ENCODE data around the gene NOXA1.
"Not testable (repeated sequence)": the region's sequence is repeated elsewhere in the genome, so short reads cannot be mapped to it uniquely, and the experiment has no call there.

NOXA1 gene

GRCh38 chr9:137439158-137439714 lies 16.0 kb downstream of the NOXA1 start:
- DNase-seq (ENCODE audit: low read depth) = no peak

GRCh38 chr9:137441289-137441934 lies 18.2 kb downstream of the NOXA1 start, which contains the start of gene ENTPD8:
ENTPD8 (minus strand) TSS chr9:137441357; CDS start chr9:137438285, 3,072 bp downstream.
- no peak for DNase-seq (ENCODE audit: low read depth)

GRCh38 chr9:137441935-137442321 lies 18.7 kb downstream of the NOXA1 start:
- no peak for DNase-seq (ENCODE audit: low read depth)

GRCh38 chr9:137444106-137444790 lies 21.1 kb downstream of the NOXA1 start:
- no peak for DNase-seq (ENCODE audit: low read depth)

GRCh38 chr9:137445275-137445807 lies 22.1 kb downstream of the NOXA1 start:
- peak; percentile 44 for DNase-seq (ENCODE audit: low read depth)

- no peak for DNase-seq (ENCODE audit: low read depth)
Observed at GRCh38 chr9:137445930-137446431, 22.8 kb downstream of the NOXA1 start.

GRCh38 chr9:137446851-137447471 lies 23.8 kb downstream of the NOXA1 start:
- no peak for DNase-seq (ENCODE audit: low read depth)

- no peak for DNase-seq (ENCODE audit: low read depth)
Observed at GRCh38 chr9:137447722-137448601, 24.8 kb downstream of the NOXA1 start.

GRCh38 chr9:137448602-137448962 lies 25.4 kb downstream of the NOXA1 start:
- DNase-seq (ENCODE audit: low read depth) = no peak

- DNase-seq (ENCODE audit: low read depth) = no peak
Observed at GRCh38 chr9:137449081-137449844, 26.1 kb downstream of the NOXA1 start.

GRCh38 chr9:137449931-137450538 lies 26.8 kb downstream of the NOXA1 start:
- no peak for DNase-seq (ENCODE audit: low read depth)

GRCh38 chr9:137450539-137451222 lies 27.5 kb downstream of the NOXA1 start:
- DNase-seq (ENCODE audit: low read depth) = not testable (repeated sequence)

- DNase-seq (ENCODE audit: low read depth) = not testable (repeated sequence)
Observed at GRCh38 chr9:137451264-137452005, 28.2 kb downstream of the NOXA1 start.

- no peak for DNase-seq (ENCODE audit: low read depth)
Observed at GRCh38 chr9:137452006-137452760, 29.0 kb downstream of the NOXA1 start.

- DNase-seq (ENCODE audit: low read depth) = no peak
Observed at GRCh38 chr9:137452761-137453642, 29.8 kb downstream of the NOXA1 start.

GRCh38 chr9:137453643-137454081 lies 30.5 kb downstream of the NOXA1 start:
- no peak for DNase-seq (ENCODE audit: low read depth)

- DNase-seq (ENCODE audit: low read depth) = no peak
Observed at GRCh38 chr9:137454145-137454596, 31.0 kb downstream of the NOXA1 start.

All from GM04504 (cell line).